ENCODE results near the gene FLNB. TPM values are rescaled to one million over a fixed set of nuclear protein-coding genes. Genes with fewer than 3 reads are reported as not detected.

The FLNB gene
- total RNA-seq, 1 donor from 2014 or later: 514 TPM

DNA sequence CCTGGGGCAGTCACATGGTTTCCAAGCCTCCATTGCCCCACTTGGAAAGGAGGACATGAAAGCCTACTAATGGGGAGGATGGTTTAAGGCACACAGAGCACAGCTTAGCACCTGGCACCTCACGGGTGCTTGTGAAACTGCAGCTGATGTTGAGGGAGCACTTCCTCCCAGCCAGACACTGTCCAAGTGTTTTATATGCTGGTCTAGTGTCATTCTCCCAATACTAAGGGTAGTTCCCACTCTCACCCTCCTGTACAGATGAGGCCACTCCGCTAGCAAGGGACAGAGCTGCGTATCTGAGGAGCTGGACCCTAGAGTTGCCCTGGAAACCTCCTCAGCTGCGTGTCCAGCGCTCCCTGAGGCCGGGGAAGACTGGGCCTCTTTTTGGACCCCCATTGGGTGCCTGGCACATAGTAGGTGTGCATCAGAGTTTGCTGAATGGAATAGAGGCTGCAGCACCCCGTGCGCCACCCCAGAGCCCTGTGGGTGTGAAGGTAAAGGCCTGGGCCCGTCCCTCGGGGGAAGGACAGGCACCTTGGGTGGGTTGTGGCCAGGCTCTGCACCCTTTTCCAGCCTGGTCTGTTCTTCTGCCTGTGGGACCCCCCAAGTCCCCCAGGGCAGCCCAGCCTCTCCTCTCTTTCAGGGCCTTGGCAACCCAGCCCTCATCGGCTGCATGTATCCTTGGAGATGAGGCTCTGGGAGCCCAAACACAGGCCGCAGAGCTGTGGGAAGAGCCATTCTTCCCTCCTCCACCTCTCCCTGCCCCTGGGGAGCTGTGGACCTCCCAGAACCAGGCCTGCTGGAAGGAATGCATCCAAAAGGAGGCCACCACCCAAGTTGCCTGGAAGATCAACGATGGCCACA is 171.2 kb downstream of the FLNB start:
- DNase-seq (ENCODE audit: low spot score): no peak
- no peak for ATAC-seq
- intact Hi-C loops (cut with DNase I): loop anchor here (5.0 kb wide), 2 partner anchors 118 to 172 kb away; partner anchors contain the start of gene FLNB

GRCh38 chr3:58180099-58180880 is 172.1 kb downstream of the FLNB start:
- ATAC-seq (no peak), DNase-seq (ENCODE audit: low spot score) (no peak)
- intact Hi-C loops (cut with DNase I): no loop called here

DNA sequence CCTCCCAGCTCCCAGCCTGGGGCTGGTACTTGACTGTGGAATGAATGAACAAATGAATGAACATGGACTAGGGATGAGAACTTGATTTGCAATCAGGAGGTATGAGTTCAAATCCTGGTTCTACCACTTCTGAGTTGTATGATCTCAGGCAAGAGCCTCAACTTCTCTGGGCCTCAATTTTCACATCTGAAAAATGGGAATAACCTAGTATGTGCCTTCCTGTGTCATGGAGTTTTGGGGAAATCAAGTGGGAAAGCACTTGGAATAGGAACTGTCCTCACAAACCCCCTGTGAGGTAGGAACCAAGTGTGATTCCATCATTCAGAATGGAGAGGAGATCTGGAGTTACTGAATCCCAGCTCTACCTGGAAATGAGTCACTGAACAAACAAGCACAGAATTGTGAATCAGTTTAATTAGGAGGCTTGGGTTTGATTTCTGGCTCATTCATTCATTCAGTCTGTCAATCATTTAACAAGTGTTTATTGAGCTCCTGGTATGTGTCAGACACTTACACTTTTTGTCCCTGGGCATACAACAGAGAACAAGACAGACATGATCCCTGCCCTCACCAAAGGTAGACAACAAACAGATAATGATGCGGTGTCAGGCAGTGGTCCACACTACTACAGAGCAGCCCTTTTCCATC is 172.8 kb downstream of the FLNB start:
- intact Hi-C loops (cut with DNase I): no loop called here
- ATAC-seq (no peak), DNase-seq (ENCODE audit: low spot score) (no peak)

GRCh38 chr3:58183221-58183620 is 175.0 kb downstream of the FLNB start:
- intact Hi-C loops (cut with DNase I): no loop called here
- ATAC-seq (no peak), DNase-seq (ENCODE audit: low spot score) (no peak)

GRCh38 chr3:58183891-58184290 is 175.7 kb downstream of the FLNB start:
- DNase-seq (ENCODE audit: low spot score) (no peak), ATAC-seq (no peak)
- intact Hi-C loops (cut with DNase I): no loop called here

DNA sequence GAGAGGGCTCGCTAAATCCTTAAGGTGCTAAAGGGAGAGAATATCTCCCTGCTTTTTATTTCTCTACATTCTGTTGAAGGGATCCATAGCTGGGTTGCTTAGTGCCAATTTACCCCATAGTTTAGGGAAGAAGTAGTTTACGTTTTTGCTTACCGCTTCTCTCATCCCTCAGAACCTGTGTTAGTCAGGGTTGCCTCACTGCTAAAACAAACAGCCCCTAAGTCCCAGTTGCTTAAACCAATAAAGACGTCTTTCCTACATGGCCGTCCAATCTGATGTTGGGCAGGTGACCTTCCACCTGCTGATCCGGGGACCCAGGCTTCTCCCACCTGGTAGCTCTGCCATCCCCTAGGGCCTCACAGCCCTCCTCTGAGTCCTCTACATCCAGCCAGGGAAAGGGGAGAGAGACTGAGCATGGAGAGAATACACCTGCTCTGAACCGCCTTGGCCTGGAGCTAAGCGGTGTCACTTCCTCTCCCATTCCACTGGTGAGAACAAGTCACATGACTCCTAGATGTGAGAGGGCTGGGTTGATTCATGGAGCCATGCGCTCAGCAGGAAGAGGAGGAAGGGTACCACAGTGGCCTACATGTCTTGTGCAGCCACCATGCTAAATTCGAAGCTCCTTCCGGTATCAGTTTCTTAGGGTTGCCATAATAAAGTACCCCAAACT is 176.2 kb downstream of the FLNB start:
- intact Hi-C loops (cut with DNase I): no loop called here
- ATAC-seq: no peak
- DNase-seq (ENCODE audit: low spot score): no peak

DNA sequence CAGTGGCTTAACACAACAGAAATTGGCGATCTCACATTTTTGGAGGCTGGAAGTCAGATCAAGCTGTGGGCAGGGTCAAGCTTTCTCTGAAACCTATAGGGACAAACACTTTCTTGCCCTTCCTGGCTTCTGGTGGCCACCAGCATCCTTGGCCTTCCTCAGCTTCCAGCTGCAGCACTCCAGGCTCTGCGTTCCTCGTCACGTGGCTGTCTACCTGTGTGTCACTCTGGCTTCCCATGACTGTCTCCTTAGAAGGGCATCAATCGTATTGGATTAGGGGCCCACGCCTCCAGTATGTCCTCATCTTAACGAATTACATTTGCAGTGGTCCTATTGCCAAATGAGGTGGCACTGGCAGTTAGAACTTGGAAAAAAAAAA is 176.7 kb downstream of the FLNB start:
- DNase-seq (ENCODE audit: low spot score) (no peak), ATAC-seq (no peak)
- intact Hi-C loops (cut with DNase I): no loop called here

DNA sequence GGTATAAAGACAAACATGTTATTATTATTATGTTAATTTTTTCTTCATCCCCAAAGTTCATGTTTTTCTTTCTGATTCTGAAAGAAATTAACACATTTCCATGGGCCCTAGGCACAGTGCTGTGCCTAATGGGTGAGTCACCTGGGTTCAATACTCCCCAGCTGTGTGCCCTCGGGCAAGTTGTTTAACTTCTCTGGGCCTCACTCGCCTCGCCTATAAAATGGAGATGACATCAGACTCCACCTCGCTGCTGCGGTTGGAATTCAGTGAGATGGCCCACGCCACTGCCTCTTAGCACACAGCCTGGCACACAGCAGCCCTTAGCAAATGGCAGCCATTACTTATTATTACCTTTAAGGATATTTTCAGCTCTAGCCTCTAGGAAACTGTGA is 179.9 kb downstream of the FLNB start:
- intact Hi-C loops (cut with DNase I): no loop called here
- ATAC-seq: no peak
- DNase-seq (ENCODE audit: low spot score): no peak

- ATAC-seq: no peak
- no peak for DNase-seq (ENCODE audit: low spot score)
- intact Hi-C loops (cut with DNase I): no loop called here
Observed at GRCh38 chr3:58188921-58189451, 180.8 kb downstream of the FLNB start.

GRCh38 chr3:58189691-58190090 is 181.5 kb downstream of the FLNB start:
- DNase-seq (ENCODE audit: low spot score) (no peak), ATAC-seq (no peak)
- intact Hi-C loops (cut with DNase I): no loop called here

GRCh38 chr3:58190291-58190690 is 182.1 kb downstream of the FLNB start:
- intact Hi-C loops (cut with DNase I): no loop called here
- DNase-seq (ENCODE audit: low spot score) (no peak), ATAC-seq (no peak)

DNA sequence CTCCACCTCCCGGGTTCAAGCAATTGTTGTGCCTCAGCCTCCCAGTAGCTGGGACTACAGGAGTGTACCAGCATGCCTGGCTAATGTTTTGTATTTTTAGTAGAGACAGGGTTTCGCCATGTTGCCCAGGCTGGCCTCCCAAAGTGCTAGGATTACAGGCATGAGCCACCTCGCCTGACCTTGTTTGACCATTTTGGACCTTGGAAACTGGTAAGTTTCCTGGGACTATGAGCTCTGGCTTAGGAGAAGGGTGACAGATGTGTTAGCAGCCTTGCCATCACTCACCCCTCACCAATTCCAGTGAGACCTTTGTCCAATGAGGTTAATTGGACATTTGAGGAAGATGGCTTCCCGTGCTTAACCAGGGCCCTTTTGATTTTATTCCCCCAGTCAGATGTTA is 182.7 kb downstream of the FLNB start:
- intact Hi-C loops (cut with DNase I): no loop called here

DNA sequence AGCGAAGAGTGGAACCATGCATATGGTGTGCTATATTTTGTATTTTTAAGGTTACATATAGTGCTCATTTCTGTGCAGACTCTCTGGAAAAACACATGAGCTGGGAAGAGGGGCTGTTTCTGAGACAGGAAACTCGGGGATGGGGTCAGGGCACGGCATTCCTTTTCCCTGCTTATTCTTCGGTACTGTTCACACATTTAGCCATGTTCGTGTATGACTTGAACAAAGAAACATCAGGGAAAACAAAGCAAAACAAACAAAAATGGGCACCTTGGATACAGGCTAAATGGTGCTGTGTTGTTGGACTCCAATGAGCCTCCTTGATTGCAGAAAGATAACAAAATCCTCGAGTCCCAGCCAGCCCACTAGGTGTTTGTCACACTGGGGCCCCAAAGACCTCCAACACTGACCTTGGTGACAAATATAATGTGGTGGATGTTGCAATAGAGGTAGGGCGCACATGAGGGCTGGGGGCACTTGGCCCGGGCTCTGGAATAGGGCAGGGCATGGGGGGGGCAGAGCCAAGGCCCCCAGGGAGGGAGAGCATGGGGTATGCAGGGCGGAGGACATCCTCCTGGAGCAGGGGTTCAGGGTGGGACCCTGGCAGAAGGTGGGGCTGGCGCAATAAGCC is 183.3 kb downstream of the FLNB start:
- DNase-seq (ENCODE audit: low spot score) (no peak), ATAC-seq (no peak)
- intact Hi-C loops (cut with DNase I): no loop called here

More for the DNA sequence above, 182.7 kb downstream of the FLNB start:
- ATAC-seq: no peak
- no peak for DNase-seq (ENCODE audit: low spot score)

- no peak for DNase-seq (ENCODE audit: low spot score)
- intact Hi-C loops (cut with DNase I): no loop called here
- ATAC-seq: no peak
Observed at GRCh38 chr3:58192069-58192468, 183.8 kb downstream of the FLNB start.

DNA sequence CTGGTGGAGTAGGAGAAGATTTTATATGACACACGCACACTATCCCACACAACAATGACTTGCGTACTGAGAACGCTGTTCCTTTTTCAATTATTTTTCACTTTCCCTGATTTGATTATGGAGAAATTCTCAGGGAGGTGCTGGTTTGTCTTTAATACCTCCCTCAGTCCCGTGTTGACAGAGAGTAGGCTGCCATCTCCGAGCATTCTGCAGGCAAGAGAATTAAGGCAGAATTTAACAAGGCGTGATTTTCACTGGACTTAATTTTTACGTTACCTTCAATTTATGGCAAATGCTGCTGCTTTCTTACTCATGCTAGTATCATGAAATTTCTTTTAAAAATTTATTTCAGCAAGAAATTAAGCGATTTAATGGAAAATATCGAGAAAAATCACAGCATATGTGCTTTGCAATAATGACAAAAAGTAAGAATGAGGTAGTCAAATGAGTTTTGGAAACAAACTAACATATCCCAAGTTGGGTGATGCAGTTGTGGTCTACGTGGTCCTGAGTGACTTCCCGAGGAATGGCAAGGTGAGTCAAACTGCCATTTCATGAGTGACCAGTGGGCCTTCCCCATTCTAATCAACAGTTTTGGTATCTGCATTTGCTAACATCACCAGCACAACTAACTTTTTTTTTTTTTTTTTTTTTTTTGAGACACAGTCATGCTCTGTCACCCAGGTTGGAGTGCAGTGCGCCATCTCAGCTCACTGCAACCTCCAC is 185.6 kb downstream of the FLNB start:
- intact Hi-C loops (cut with DNase I): no loop called here
- no peak for ATAC-seq
- no peak for DNase-seq (ENCODE audit: low spot score)

DNA sequence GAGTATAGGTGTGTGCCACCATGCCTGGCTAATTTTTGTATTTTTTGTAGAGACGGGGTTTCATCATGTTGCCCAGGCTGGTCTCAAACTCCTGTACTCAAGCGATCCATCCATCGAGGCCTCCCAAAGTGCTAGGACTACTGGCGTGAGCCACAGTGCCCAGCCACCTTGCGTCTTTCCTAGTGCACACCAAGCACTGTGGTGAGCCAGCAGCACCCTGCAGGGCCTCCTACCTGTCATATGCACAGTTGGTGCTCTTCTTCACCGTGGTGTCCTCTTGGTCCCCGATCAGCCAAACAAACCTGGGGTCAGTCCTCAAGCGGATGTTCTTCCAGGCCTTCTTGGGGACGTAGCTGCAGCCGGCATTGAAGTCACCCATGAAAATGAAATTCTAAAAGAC is 189.4 kb downstream of the FLNB start:
- DNase-seq (ENCODE audit: low spot score): no peak
- intact Hi-C loops (cut with DNase I): no loop called here
- ATAC-seq: no peak

GRCh38 chr3:58198362-58198761 is 190.1 kb downstream of the FLNB start:
- intact Hi-C loops (cut with DNase I): no loop called here
- ATAC-seq (peak; percentile 9), DNase-seq (ENCODE audit: low spot score) (no peak)

- ATAC-seq: peak; percentile 67
Observed at GRCh38 chr3:58198804-58199203, 190.6 kb downstream of the FLNB start.

More at GRCh38 chr3:58198804-58199203, 190.6 kb downstream of the FLNB start:
- DNase-seq (ENCODE audit: low spot score): no peak
- intact Hi-C loops (cut with DNase I): no loop called here

All from sciatic nerve (tissue), 2 donors.